ENCODE data around the gene DNAH12.

DNAH12 gene

GRCh38 chr3:57544181-57545125 is at the start of gene DNAH12:
DNAH12 (minus strand) TSS chr3:57544344; CDS start chr3:57542870, 1,474 bp downstream.
- DNase-seq: no peak

- DNase-seq: no peak
These were observed 48.2 kb upstream of the DNAH12 start for GRCh38 chr3:57592306-57592705.

GRCh38 chr3:57587905-57588304 is 43.8 kb upstream of the DNAH12 start:
- DNase-seq: no peak

- no peak for DNase-seq
These were observed 42.6 kb upstream of the DNAH12 start for GRCh38 chr3:57586778-57587177.

GRCh38 chr3:57583544-57583943 is 39.4 kb upstream of the DNAH12 start:
- DNase-seq: no peak

GRCh38 chr3:57582474-57583168 is 38.5 kb upstream of the DNAH12 start:
- DNase-seq: no peak

- DNase-seq: no peak
These were observed 33.7 kb upstream of the DNAH12 start for GRCh38 chr3:57577801-57578200.

GRCh38 chr3:57575966-57576626 is 32.0 kb upstream of the DNAH12 start:
- DNase-seq: no peak

GRCh38 chr3:57572096-57572495 is 28.0 kb upstream of the DNAH12 start:
- no peak for DNase-seq

- no peak for DNase-seq
These were observed 26.7 kb upstream of the DNAH12 start for GRCh38 chr3:57570878-57571277.

GRCh38 chr3:57569859-57570450 is 25.8 kb upstream of the DNAH12 start:
- DNase-seq: no peak

- no peak for DNase-seq
These were observed 15.4 kb upstream of the DNAH12 start for GRCh38 chr3:57559526-57559925.

GRCh38 chr3:57557085-57557537 is 13.0 kb upstream of the DNAH12 start:
- peak; percentile 45 for DNase-seq

- DNase-seq: no peak
These were observed 12.4 kb upstream of the DNAH12 start for GRCh38 chr3:57556459-57557084.

GRCh38 chr3:57555738-57556458 is 11.8 kb upstream of the DNAH12 start, which contains the start of gene PDE12:
PDE12 (plus strand) TSS chr3:57556274; CDS start chr3:57556380, 106 bp downstream.
- peak; percentile 85 for DNase-seq

- DNase-seq: no peak
These were observed 11.2 kb upstream of the DNAH12 start for GRCh38 chr3:57555306-57555705.

- DNase-seq: no peak
These were observed 2.5 kb upstream of the DNAH12 start for GRCh38 chr3:57546616-57547015.

- DNase-seq: no peak
These were observed 1.6 kb upstream of the DNAH12 start for GRCh38 chr3:57545636-57546268.

- DNase-seq: no peak
These were observed 5.7 kb downstream of the DNAH12 start for GRCh38 chr3:57538465-57538864.

GRCh38 chr3:57530071-57530608 is 14.0 kb downstream of the DNAH12 start:
- no peak for DNase-seq

Measured in activated T-cell treated with anti-CD3 and anti-CD28 coated beads, Interleukin-2, amount 50 U/mL, for 1 hour (primary cell).